A673 (cell line): ENCODE results near the gene ORM2. TPM values are rescaled to one million over a fixed set of nuclear protein-coding genes. Genes with fewer than 3 reads are reported as not detected.
"Not testable (repeated sequence)": the region's sequence is repeated elsewhere in the genome, so short reads cannot be mapped to it uniquely, and the experiment has no call there.

Experiments
- BruUV-seq: library from RNA; stranded (reverse); fragments of 400-500 nt; replicated peaks from 2 replicates; lab custom pipeline; 2021; lab: Mats Ljungman, UMichigan
- CTCF ChIA-PET: fragments of 300-600 bp; sonication (Branson Sonifier 250); formaldehyde crosslinking; loops from one replicate; lab custom pipeline; 2022; ENCODE audit warnings: antibody characterized with exemption; lab: Charles Lee
- POLR2A ChIA-PET: fragments of 300-600 bp; sonication (Branson Sonifier 250); formaldehyde crosslinking; loops from one replicate; lab custom pipeline; 2022; ENCODE audit warnings: antibody characterized with exemption; ENCODE audit not compliant: low non-redundant PET; lab: Charles Lee
- DNase-seq: peaks from one replicate; pipeline ENCODE4 v3.0.0-alpha.2; 2015; ENCODE audit warnings: low spot score
- H3K27ac ChIP-seq: fragments of 200-600 bp; sonication (generic); 2 replicates; pipeline ENCODE4 v1.5.1; 2016; ENCODE audit warnings: mixed run types, low read depth, mild to moderate bottlenecking, mixed read lengths, antibody characterized with exemption, low read length; ENCODE audit not compliant: poor library complexity, severe bottlenecking
- H3K27me3 ChIP-seq: fragments of 200-600 bp; sonication (generic); replicated peaks from 2 replicates; pipeline ENCODE4 v1.6.1; 2017; ENCODE audit warnings: mixed run types, low read depth, mild to moderate bottlenecking, mixed read lengths, antibody characterized with exemption, low read length; ENCODE audit not compliant: insufficient read depth, poor library complexity
- H3K36me3 ChIP-seq: fragments of 200-600 bp; sonication (generic); 2 replicates; pipeline ENCODE4 v1.6.1; 2016; ENCODE audit warnings: mixed run types, mild to moderate bottlenecking, mixed read lengths, antibody characterized with exemption, low read length; ENCODE audit not compliant: insufficient read depth, poor library complexity, severe bottlenecking
- H3K4me1 ChIP-seq: fragments of 200-600 bp; sonication (generic); 2 replicates; pipeline ENCODE4 v1.6.1; 2017; ENCODE audit warnings: mixed run types, mild to moderate bottlenecking, mixed read lengths, antibody characterized with exemption, low read length; ENCODE audit not compliant: insufficient read depth, poor library complexity, severe bottlenecking
- H3K4me3 ChIP-seq: fragments of 200-600 bp; sonication (generic); 2 replicates; pipeline ENCODE4 v1.5.1; 2016; ENCODE audit warnings: low read depth, mixed run types, mild to moderate bottlenecking, mixed read lengths, low read length; ENCODE audit not compliant: poor library complexity, severe bottlenecking
- H3K9me3 ChIP-seq: fragments of 200-600 bp; sonication (generic); 2 replicates; pipeline ENCODE4 v1.6.1; 2016; ENCODE audit warnings: mixed run types, low read depth, mild to moderate bottlenecking, mixed read lengths, antibody characterized with exemption, low read length; ENCODE audit not compliant: poor library complexity, severe bottlenecking
- EZH2 ChIP-seq: fragments of 200-600 bp; sonication (generic); IDR thresholded peaks from 2 replicates; pipeline ENCODE4 v1.6.1; 2017; ENCODE audit warnings: borderline replicate concordance, low read depth, mild to moderate bottlenecking, mixed read lengths, antibody characterized with exemption, low read length; ENCODE audit not compliant: poor library complexity, severe bottlenecking
- intact Hi-C: fragments of 100-400 bp; cut with micrococcal nuclease; formaldehyde crosslinking; loops from one replicate; pipeline ENCODE4 v1.10.0; 2022; ENCODE audit not compliant: unreplicated experiment
- total RNA-seq: library from RNA; stranded (reverse); gene quantifications from 2 replicates; pipeline ENCODE4 v1.2.3, GENCODE V29; 2021
- TF ChIP-seq, protein P1 (sequence below): fragments of 300-800, 200-600 bp; sonication (generic); conservative IDR thresholded peaks from 2 replicates; pipeline ENCODE4 v1.5.1; 2017; ENCODE audit warnings: low read depth, mild to moderate bottlenecking, antibody characterized with exemption, low read length, moderate library complexity, mixed read lengths

ORM2 gene
- total RNA-seq, 1 experiment from 2014 or later: not detected

DNA sequence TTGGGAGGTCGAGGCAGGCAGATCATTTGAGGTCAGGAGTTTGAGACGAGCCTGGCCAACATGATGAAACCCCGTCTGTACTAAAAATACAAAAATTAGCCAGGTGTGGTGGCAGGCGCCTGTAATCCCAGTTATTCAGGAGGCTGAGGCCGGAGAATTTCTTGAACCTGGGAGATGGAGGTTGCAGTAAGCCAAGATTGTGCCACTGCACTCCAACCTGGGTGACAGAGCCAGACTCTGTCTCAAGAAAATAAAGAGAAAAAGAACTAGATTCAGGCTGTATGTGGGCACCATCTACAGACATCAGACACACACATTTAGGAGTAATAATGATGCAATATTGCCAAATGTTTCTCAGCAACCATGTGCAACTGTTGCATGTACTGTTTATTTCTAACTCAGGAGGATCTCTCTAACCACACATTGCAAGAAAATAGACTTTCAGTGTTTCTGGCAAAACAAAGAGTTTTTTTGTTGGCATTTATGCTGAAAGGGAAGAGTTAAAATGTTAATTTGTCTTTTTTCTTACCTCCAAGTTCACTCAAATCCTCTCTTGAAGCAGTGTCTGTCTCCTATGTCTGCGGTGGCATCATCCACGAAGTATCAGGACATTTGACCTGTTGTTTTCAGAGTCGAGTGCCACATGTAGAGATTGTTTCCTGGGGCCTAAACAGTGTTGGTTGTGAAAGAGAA is 11.9 kb upstream of the ORM2 start:
- no TSS peak for BruUV-seq
- intact Hi-C loops: no loop called here
- H3K9me3 ChIP-seq: no peaks in the 10 kb centered on the region
- TF ChIP-seq, protein P1, sequence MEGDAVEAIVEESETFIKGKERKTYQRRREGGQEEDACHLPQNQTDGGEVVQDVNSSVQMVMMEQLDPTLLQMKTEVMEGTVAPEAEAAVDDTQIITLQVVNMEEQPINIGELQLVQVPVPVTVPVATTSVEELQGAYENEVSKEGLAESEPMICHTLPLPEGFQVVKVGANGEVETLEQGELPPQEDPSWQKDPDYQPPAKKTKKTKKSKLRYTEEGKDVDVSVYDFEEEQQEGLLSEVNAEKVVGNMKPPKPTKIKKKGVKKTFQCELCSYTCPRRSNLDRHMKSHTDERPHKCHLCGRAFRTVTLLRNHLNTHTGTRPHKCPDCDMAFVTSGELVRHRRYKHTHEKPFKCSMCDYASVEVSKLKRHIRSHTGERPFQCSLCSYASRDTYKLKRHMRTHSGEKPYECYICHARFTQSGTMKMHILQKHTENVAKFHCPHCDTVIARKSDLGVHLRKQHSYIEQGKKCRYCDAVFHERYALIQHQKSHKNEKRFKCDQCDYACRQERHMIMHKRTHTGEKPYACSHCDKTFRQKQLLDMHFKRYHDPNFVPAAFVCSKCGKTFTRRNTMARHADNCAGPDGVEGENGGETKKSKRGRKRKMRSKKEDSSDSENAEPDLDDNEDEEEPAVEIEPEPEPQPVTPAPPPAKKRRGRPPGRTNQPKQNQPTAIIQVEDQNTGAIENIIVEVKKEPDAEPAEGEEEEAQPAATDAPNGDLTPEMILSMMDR: no peak
- no peak for TF ChIP-seq EZH2
- H3K4me1 ChIP-seq: peaks cover 4% of the 10 kb centered on the region
- no peaks in the 10 kb centered on the region for H3K27me3 ChIP-seq
- no peak overlapping the region for H3K4me3 ChIP-seq
- no peaks in the 10 kb centered on the region for H3K36me3 ChIP-seq
- DNase-seq: no peak
- POLR2A ChIA-PET: no interaction called here
- CTCF ChIA-PET: no interaction called here
- H3K27ac ChIP-seq: peak overlapping the region; percentile 69

DNA sequence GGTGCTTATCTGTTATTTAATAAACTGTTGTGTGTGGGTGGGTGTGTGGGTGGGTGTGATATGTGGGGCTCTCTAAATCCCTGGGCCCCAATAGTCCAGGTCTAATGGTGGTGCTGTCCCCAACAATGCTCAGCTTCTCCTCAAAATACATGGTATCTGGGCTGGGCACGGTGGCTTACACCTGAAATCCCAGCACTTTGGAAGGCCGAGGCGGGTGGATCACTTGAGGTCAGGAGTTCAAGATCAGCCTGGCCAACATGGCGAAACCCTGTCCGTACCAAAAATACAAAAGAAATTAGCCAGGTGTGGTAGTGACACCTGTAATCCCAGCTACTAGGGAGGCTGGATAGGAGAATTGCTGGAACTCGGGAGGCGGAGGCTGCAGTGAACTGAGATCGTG is 11.3 kb upstream of the ORM2 start:
- BruUV-seq: no TSS peak

DNA sequence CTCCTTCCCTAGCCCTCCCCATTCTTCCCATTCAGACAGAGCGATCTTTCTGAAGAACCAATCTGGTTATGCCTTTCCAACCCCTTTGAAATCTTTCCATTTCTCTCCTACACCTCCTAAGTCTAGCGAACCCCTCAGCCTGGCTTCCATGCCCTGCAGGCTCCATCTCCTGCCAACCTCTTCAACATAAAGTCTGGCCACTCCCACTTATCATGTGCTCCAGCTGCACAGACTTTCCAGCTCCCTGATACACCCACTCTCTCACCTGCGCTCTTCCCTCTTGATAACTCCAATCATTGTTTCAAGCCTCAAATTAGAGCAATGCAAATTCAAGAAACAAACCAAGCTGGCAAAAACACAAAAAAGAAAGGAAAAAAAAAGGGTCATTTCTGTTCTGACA is 10.5 kb upstream of the ORM2 start:
- DNase-seq: no peak
- Histone ChIP-seq H3K36me3 (no peaks in the 10 kb centered on the region), H3K4me3 (no peak overlapping the region), H3K27ac (no peak overlapping the region), H3K9me3 (no peaks in the 10 kb centered on the region), H3K27me3 (no peaks in the 10 kb centered on the region), H3K4me1 (peaks cover 4% of the 10 kb centered on the region)
- ChIA-PET POLR2A (no interaction called here), CTCF (no interaction called here)
- no peak for TF ChIP-seq EZH2
- TF ChIP-seq, protein P1: no peak
- intact Hi-C loops: no loop called here
- BruUV-seq: no TSS peak

More for the DNA sequence above, 11.3 kb upstream of the ORM2 start:
- peak overlapping the region; percentile 69 for H3K27ac ChIP-seq
- ChIA-PET CTCF (no interaction called here), POLR2A (no interaction called here)
- H3K27me3 ChIP-seq: no peaks in the 10 kb centered on the region
- H3K36me3 ChIP-seq: no peaks in the 10 kb centered on the region
- H3K4me3 ChIP-seq: no peak overlapping the region
- TF ChIP-seq, protein P1: no peak
- no peak for TF ChIP-seq EZH2
- no peak for DNase-seq
- intact Hi-C loops: no loop called here
- no peaks in the 10 kb centered on the region for H3K9me3 ChIP-seq
- H3K4me1 ChIP-seq: peaks cover 4% of the 10 kb centered on the region

DNA sequence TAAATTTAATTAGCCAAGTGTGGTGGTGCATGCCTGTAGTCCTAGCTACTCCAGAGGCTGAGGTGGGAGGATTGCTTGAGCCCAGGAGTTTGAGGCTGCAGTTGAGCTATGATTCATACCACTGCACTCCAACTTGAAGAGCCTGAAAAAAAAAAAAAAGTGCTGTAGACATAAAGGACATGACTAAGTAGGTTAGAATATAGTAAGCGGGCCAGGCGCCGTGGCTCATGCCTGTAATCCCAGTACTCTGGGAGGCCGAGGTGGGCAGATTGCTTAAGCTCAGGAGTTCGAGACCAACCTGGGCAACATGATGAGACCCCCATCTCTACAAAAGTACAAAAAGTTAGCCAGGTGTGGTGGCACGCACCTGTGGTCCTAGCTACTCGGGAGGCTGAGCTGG is 9.0 kb upstream of the ORM2 start:
- H3K4me3 ChIP-seq, H3K27me3 ChIP-seq, H3K27ac ChIP-seq, POLR2A ChIA-PET, H3K4me1 ChIP-seq, H3K9me3 ChIP-seq, DNase-seq, CTCF ChIA-PET, BruUV-seq, H3K36me3 ChIP-seq, intact Hi-C loops: not testable (repeated sequence)
